ENCODE data around the gene CD300E.

- TF ChIP-seq CTCF (IDR thresholded peaks at IDR 0.05; ENCODE audit: low read depth, low read length, poor library complexity, severe bottlenecking) (no peak), EZH2phosphoT487 (IDR thresholded peaks at IDR 0.05; ENCODE audit: borderline replicate concordance, low read length) (no peak)
Measured at GRCh38 chr17:74642556-74642955, 19.0 kb upstream of the CD300E start.
